ENCODE data around the gene BBX. TPM values are rescaled to one million over a fixed set of nuclear protein-coding genes. Genes with fewer than 3 reads are reported as not detected.
A peak's percentile ranks its signal among the peaks of the same experiment; 100 is the strongest.

Gene BBX
- total RNA-seq, 1 experiment from 2014 or later, result 73.2 TPM

DNA sequence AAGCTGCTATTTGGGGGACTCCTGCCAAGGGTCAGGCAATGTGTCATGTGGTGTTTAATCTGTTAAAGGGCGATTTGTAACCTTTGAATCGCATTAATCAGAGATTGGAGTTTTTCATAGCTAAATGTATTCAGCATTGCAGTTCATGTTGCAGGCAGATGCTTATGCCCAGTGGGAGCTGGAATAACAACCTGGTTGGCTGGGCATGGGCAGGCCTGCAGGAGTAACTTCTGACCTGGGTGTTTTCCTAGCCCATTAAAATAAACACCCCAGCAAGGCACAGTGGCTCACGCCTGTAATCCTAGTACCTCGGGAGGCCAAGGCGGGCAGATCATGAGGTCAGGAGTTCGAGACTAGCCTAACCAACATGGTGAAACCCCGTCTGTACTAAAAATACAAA, 268.7 kb downstream of the BBX start:
- intact Hi-C loops (cut with micrococcal nuclease), result loop anchor here (10.0 kb wide), 1 partner anchor 133 kb away; no protein-coding TSS in a partner anchor
- CTCF ChIA-PET, result interaction anchor here (0.6 to 1.0 kb wide), 2 partner anchors 46 to 1571 kb away, joined by 3 read pairs; no protein-coding TSS in a partner anchor
- BruUV-seq (replicated peaks), result no TSS peak

DNA sequence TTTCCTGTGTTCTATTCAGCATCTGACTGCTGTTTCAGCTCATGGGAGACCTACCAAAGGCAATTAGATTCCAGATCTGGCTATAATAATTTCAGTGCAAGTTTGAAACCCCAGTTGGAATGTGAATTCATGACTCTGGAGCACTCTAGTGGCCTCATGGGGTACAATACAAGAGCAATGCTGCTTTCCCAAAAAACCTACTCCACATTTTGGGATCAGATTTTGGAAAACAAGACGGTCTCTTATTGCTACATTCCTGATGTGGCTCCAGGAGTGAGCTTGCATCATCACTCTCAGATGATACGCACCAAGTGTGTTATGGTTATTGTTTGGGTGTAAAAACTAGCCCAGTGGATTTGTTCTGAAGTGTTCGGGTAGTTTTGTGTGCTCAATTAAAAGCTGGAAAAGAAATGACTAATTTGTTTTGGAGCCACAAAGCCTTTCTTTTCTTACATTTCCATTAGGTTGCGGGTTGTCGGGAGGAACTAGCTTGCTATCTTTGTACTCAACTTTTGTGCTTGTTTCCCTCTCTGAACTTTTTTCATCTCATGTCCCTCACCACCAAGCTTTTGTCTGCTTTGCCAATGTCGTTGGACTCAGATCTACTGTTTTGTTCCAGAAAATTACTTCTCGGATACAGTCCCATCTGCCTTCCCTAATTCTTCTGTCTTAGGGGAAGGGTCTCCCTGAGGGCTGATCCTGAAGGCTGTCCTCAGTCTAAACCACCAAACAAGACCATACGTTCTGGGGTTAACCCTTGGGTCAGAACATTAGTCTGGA, 272.1 kb downstream of the BBX start:
- Mint-ChIP-seq H3K27ac (ENCODE audit: low read depth, unreplicated experiment) (no peak overlapping the region), H3K36me3 (ENCODE audit: insufficient read depth, unreplicated experiment) (peaks cover 63% of the 10 kb centered on the region), H3K4me1 (ENCODE audit: insufficient read depth, unreplicated experiment) (no peaks in the 10 kb centered on the region), H3K9me3 (ENCODE audit: unreplicated experiment) (no peaks in the 10 kb centered on the region), H3K27me3 (ENCODE audit: insufficient read depth, unreplicated experiment) (no peaks in the 10 kb centered on the region), H3K4me3 (ENCODE audit: unreplicated experiment) (no peak overlapping the region)
- DNase-seq (ENCODE audit: unreplicated experiment), result peak; percentile 25
- POLR2A ChIA-PET, result no interaction called here
- intact Hi-C loops (cut with micrococcal nuclease), result loop anchor here (10.0 kb wide), 1 partner anchor 130 kb away; no protein-coding TSS in a partner anchor
- CTCF ChIA-PET, result interaction anchor here (0.7 to 2.0 kb wide), 4 partner anchors 15 to 124 kb away, joined by 3 to 9 read pairs (median 4); no protein-coding TSS in a partner anchor
- TF ChIP-seq, protein P1, sequence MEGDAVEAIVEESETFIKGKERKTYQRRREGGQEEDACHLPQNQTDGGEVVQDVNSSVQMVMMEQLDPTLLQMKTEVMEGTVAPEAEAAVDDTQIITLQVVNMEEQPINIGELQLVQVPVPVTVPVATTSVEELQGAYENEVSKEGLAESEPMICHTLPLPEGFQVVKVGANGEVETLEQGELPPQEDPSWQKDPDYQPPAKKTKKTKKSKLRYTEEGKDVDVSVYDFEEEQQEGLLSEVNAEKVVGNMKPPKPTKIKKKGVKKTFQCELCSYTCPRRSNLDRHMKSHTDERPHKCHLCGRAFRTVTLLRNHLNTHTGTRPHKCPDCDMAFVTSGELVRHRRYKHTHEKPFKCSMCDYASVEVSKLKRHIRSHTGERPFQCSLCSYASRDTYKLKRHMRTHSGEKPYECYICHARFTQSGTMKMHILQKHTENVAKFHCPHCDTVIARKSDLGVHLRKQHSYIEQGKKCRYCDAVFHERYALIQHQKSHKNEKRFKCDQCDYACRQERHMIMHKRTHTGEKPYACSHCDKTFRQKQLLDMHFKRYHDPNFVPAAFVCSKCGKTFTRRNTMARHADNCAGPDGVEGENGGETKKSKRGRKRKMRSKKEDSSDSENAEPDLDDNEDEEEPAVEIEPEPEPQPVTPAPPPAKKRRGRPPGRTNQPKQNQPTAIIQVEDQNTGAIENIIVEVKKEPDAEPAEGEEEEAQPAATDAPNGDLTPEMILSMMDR (IDR thresholded peaks at IDR 0.05; ENCODE audit: unreplicated experiment), result peak; percentile 18
- no TSS peak for BruUV-seq (replicated peaks)

More for the DNA sequence above, 268.7 kb downstream of the BBX start:
- POLR2A ChIA-PET, result interaction anchor here (0.6 to 0.9 kb wide), 2 partner anchors 14 to 217 kb away, joined by 3 read pairs; no protein-coding TSS in a partner anchor
- Mint-ChIP-seq H3K36me3 (ENCODE audit: insufficient read depth, unreplicated experiment) (peaks cover 54% of the 10 kb centered on the region), H3K4me1 (ENCODE audit: insufficient read depth, unreplicated experiment) (no peaks in the 10 kb centered on the region), H3K9me3 (ENCODE audit: unreplicated experiment) (no peaks in the 10 kb centered on the region), H3K4me3 (ENCODE audit: unreplicated experiment) (no peak overlapping the region), H3K27me3 (ENCODE audit: insufficient read depth, unreplicated experiment) (no peaks in the 10 kb centered on the region), H3K27ac (ENCODE audit: low read depth, unreplicated experiment) (no peak overlapping the region)
- no peak for DNase-seq (ENCODE audit: unreplicated experiment)
- TF ChIP-seq, protein P1 (IDR thresholded peaks at IDR 0.05; ENCODE audit: unreplicated experiment), result no peak

DNA sequence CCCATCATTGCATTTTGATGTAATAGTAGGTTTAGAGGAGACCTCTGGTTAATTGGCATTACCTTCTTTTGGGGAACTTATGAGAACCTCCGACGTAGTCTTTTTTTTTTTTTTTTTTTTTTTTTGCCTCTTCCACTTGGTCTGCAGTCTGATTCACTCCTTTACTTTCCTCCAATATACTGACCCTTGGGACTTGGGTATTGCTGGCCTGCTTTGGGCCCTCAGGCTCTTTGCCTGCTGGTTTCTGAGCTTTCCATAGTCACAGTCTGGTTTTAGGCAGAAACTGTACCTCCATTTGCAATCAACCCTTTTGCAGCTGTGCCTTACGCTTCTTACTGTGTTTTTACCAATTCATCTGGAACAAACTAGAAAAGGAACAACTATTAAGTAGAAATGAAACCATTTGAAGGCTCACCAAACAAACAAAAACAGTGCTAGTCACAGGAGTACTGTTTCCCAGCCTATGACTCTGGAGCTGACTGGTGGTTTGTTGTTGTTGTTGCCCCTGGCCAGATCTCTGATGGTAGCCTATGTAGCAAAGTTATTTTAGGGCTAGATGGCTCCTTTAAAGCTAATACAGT, 272.8 kb downstream of the BBX start:
- intact Hi-C loops (cut with micrococcal nuclease), result loop anchor here (10.0 kb wide), 1 partner anchor 129 kb away; no protein-coding TSS in a partner anchor
- Mint-ChIP-seq H3K27me3 (ENCODE audit: insufficient read depth, unreplicated experiment) (no peaks in the 10 kb centered on the region), H3K9me3 (ENCODE audit: unreplicated experiment) (no peaks in the 10 kb centered on the region), H3K4me3 (ENCODE audit: unreplicated experiment) (no peak overlapping the region), H3K36me3 (ENCODE audit: insufficient read depth, unreplicated experiment) (peaks cover 62% of the 10 kb centered on the region), H3K27ac (ENCODE audit: low read depth, unreplicated experiment) (no peak overlapping the region), H3K4me1 (ENCODE audit: insufficient read depth, unreplicated experiment) (no peaks in the 10 kb centered on the region)
- CTCF ChIA-PET, result interaction anchor here (0.6 to 2.0 kb wide), 6 partner anchors 16 to 763 kb away, joined by 3 to 9 read pairs (median 4); no protein-coding TSS in a partner anchor
- no TSS peak for BruUV-seq (replicated peaks)
- DNase-seq (ENCODE audit: unreplicated experiment), result no peak
- TF ChIP-seq, protein P1 (IDR thresholded peaks at IDR 0.05; ENCODE audit: unreplicated experiment), result no peak
- POLR2A ChIA-PET, result no interaction called here

DNA sequence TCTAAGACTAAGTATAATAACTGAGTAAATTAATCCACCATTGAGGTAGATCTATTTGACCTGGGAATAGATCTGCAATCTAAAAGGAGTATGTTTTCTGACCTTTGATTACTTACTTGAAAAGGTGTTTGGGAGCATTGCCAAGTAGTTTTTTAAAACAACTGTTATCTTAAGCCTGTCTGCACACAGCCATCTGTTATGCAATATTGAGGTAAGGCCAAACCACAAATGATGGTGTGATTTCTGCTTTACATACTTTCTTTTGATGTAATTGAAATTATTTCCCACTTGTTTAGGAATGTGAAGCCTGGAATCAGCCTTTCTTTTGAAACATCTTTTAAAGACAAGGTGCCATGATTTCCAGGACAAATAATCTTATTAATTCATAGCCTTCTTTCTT, 274.0 kb downstream of the BBX start:
- no peaks in the 10 kb centered on the region for H3K27me3 Mint-ChIP-seq (ENCODE audit: insufficient read depth, unreplicated experiment)
- no peak overlapping the region for H3K27ac Mint-ChIP-seq (ENCODE audit: low read depth, unreplicated experiment)
- peaks cover 63% of the 10 kb centered on the region for H3K36me3 Mint-ChIP-seq (ENCODE audit: insufficient read depth, unreplicated experiment)
- POLR2A ChIA-PET, result no interaction called here
- TF ChIP-seq, protein P1 (IDR thresholded peaks at IDR 0.05; ENCODE audit: unreplicated experiment), result no peak
- no peaks in the 10 kb centered on the region for H3K4me1 Mint-ChIP-seq (ENCODE audit: insufficient read depth, unreplicated experiment)
- no TSS peak for BruUV-seq (replicated peaks)
- peak; percentile 86 for DNase-seq (ENCODE audit: unreplicated experiment)
- CTCF ChIA-PET, result interaction anchor here (1.7 kb wide), 1 partner anchor 23 kb away, joined by 4 read pairs; no protein-coding TSS in a partner anchor
- H3K4me3 Mint-ChIP-seq (ENCODE audit: unreplicated experiment), result no peak overlapping the region
- H3K9me3 Mint-ChIP-seq (ENCODE audit: unreplicated experiment), result no peaks in the 10 kb centered on the region
- intact Hi-C loops (cut with micrococcal nuclease), result loop anchor here (10.0 kb wide), 1 partner anchor 128 kb away; no protein-coding TSS in a partner anchor
